ENCODE measurements around the gene ZDHHC4. TPM values are rescaled to one million over a fixed set of nuclear protein-coding genes. Genes with fewer than 3 reads are reported as not detected.
A peak's percentile ranks its signal among the peaks of the same experiment; 100 is the strongest.

The ZDHHC4 gene
- total RNA-seq, 1 experiment from 2014 or later: 96.1 TPM

GRCh38 chr7:6615723-6616555, 38.7 kb downstream of the ZDHHC4 start:
- Histone ChIP-seq H3K9me3 (ENCODE audit: insufficient read depth, low read depth) (no peaks in the 10 kb centered on the region), H2AFZ (peak overlapping the region; percentile 85), H3K36me3 (ENCODE audit: low read depth) (no peaks in the 10 kb centered on the region), H4K20me1 (ENCODE audit: insufficient read depth) (no peaks in the 10 kb centered on the region), H3K4me1 (replicated peaks; ENCODE audit: insufficient read depth) (0 out of 2 replicates have a peak, but pooled peaks cover 14% of the 10 kb centered on the region), H3K27ac (no peak overlapping the region), H3K9me2 (ENCODE audit: insufficient read depth) (no peaks in the 10 kb centered on the region), H3K27me3 (ENCODE audit: insufficient read depth, low read depth) (no peaks in the 10 kb centered on the region), H3F3A (ENCODE audit: insufficient read depth, low read depth) (peaks cover 16% of the 10 kb centered on the region; the same call in 1 of the 2 replicates), H3K79me2 (ENCODE audit: low read depth) (no peaks in the 10 kb centered on the region), H3K4me2 (peak overlapping the region; percentile 84), H3K4me3 (peak overlapping the region; percentile 83)
- peak; percentile 52 to 69 for DNase-seq
- TF ChIP-seq EZH2 (IDR thresholded peaks at IDR 0.05; ENCODE audit: low read depth) (no peak), CTCF (conservative IDR thresholded peaks at IDR 0.05) (no peak)
- ChIA-PET POLR2A (ENCODE audit: unreplicated experiment) (no interaction called here), CTCF (no interaction called here)
- intact Hi-C loops (cut with micrococcal nuclease; ENCODE audit: unreplicated experiment): no loop called here
- no TSS peak for BruUV-seq (replicated peaks)

- Histone ChIP-seq H3K27me3 (ENCODE audit: insufficient read depth, low read depth) (no peaks in the 10 kb centered on the region), H3K4me3 (no peak overlapping the region), H3F3A (ENCODE audit: insufficient read depth, low read depth) (peaks cover 15% of the 10 kb centered on the region; the same call in 1 of the 2 replicates), H3K9me2 (ENCODE audit: insufficient read depth) (no peaks in the 10 kb centered on the region), H2AFZ (no peak overlapping the region), H3K4me1 (replicated peaks; ENCODE audit: insufficient read depth) (0 out of 2 replicates have a peak, but pooled peaks cover 14% of the 10 kb centered on the region), H3K27ac (no peak overlapping the region), H3K4me2 (0 out of 2 replicates have a peak overlapping the region, but pooled peaks have one; percentile 84), H4K20me1 (ENCODE audit: insufficient read depth) (no peaks in the 10 kb centered on the region), H3K79me2 (ENCODE audit: low read depth) (no peaks in the 10 kb centered on the region), H3K36me3 (ENCODE audit: low read depth) (no peaks in the 10 kb centered on the region), H3K9me3 (ENCODE audit: insufficient read depth, low read depth) (no peaks in the 10 kb centered on the region)
- ChIA-PET CTCF (interaction anchor here (0.6 to 0.7 kb wide), 2 partner anchors 20 to 58 kb away, joined by 3 read pairs; partner anchors contain the start of gene ZNF316), POLR2A (ENCODE audit: unreplicated experiment) (no interaction called here)
- no TSS peak for BruUV-seq (replicated peaks)
- no peak for TF ChIP-seq EZH2 (IDR thresholded peaks at IDR 0.05; ENCODE audit: low read depth)
- intact Hi-C loops (cut with micrococcal nuclease; ENCODE audit: unreplicated experiment): no loop called here
- no peak for DNase-seq
Measured at GRCh38 chr7:6616854-6617643, 39.8 kb downstream of the ZDHHC4 start.

- Histone ChIP-seq H3K4me1 (replicated peaks; ENCODE audit: insufficient read depth) (0 out of 2 replicates have a peak, but pooled peaks cover 14% of the 10 kb centered on the region), H3F3A (ENCODE audit: insufficient read depth, low read depth) (peaks cover 14% of the 10 kb centered on the region; the same call in 1 of the 2 replicates), H3K79me2 (ENCODE audit: low read depth) (no peaks in the 10 kb centered on the region), H4K20me1 (ENCODE audit: insufficient read depth) (no peaks in the 10 kb centered on the region), H3K27ac (no peak overlapping the region), H2AFZ (no peak overlapping the region), H3K4me2 (no peak overlapping the region), H3K27me3 (ENCODE audit: insufficient read depth, low read depth) (no peaks in the 10 kb centered on the region), H3K36me3 (ENCODE audit: low read depth) (no peaks in the 10 kb centered on the region), H3K9me2 (ENCODE audit: insufficient read depth) (no peaks in the 10 kb centered on the region), H3K4me3 (no peak overlapping the region), H3K9me3 (ENCODE audit: insufficient read depth, low read depth) (no peaks in the 10 kb centered on the region)
- DNase-seq: no peak
- TF ChIP-seq EZH2 (IDR thresholded peaks at IDR 0.05; ENCODE audit: low read depth) (no peak), CTCF (conservative IDR thresholded peaks at IDR 0.05) (no peak)
- no TSS peak for BruUV-seq (replicated peaks)
- ChIA-PET CTCF (no interaction called here), POLR2A (ENCODE audit: unreplicated experiment) (interaction anchor here (0.7 kb wide), 1 partner anchor 44 kb away, joined by 5 read pairs; no protein-coding TSS in a partner anchor)
- intact Hi-C loops (cut with micrococcal nuclease; ENCODE audit: unreplicated experiment): no loop called here
Measured at GRCh38 chr7:6618621-6619020, 41.4 kb downstream of the ZDHHC4 start.
